H1 (cell line): ENCODE results near the gene FICD. TPM values are rescaled to one million over a fixed set of nuclear protein-coding genes. Genes with fewer than 3 reads are reported as not detected.

Experiments used
- BCL11A ChIP-seq, 2 experiments: IDR thresholded peaks; one replicate each; pipeline ENCODE4 v1.6.1; 2011; ENCODE audit warnings: low read depth in 2 of 2, low read length in 2 of 2, mild to moderate bottlenecking in 2 of 2
- CHD1 ChIP-seq: IDR thresholded peaks from 2 replicates; pipeline ENCODE4 v1.6.1; 2012; ENCODE audit warnings: low read depth, low read length, improper control_type of control experiment
- MAX ChIP-seq: IDR thresholded peaks from 2 replicates; pipeline ENCODE4 v1.6.1; 2012; ENCODE audit warnings: inconsistent platforms
- NRF1 ChIP-seq: IDR thresholded peaks from 2 replicates; pipeline ENCODE4 v1.6.1; 2011; ENCODE audit warnings: mild to moderate bottlenecking, low read depth, low read length, improper control_type of control experiment
- POLR2A ChIP-seq, 2 experiments: IDR thresholded peaks; 1 replicate in 1 of 2; 2 replicates in 1 of 2; pipeline ENCODE4 v1.6.1; 2011; ENCODE audit warnings: low read depth in 2 of 2, low read length in 2 of 2, mild to moderate bottlenecking in 2 of 2; ENCODE audit errors: control extremely low read depth in 1 of 2
- RXRA ChIP-seq: IDR thresholded peaks from 2 replicates; pipeline ENCODE4 v1.6.1; 2011; ENCODE audit warnings: low read depth, mild to moderate bottlenecking, low read length, moderate library complexity; ENCODE audit not compliant: insufficient read depth
- SRF ChIP-seq: IDR thresholded peaks from 2 replicates; pipeline ENCODE4 v1.6.1; 2011; ENCODE audit warnings: mild to moderate bottlenecking, low read depth, low read length, moderate library complexity
- SUZ12 ChIP-seq: fragments of 200-600 bp; sonication (generic); IDR thresholded peaks from 2 replicates; pipeline ENCODE4 v1.6.1; 2012; ENCODE audit warnings: mild to moderate bottlenecking, inconsistent platforms, low read length, moderate library complexity, mixed read lengths
- TCF12 ChIP-seq: IDR thresholded peaks from 2 replicates; pipeline ENCODE4 v1.6.1; 2011; ENCODE audit warnings: low read depth, mild to moderate bottlenecking, low read length
- polyA plus RNA-seq, 7 experiments: library from polyadenylated mRNA; depleted of rRNA in 3 of 7; stranded (reverse) in 5 of 7; unstranded in 2 of 7; fragments of >200 nt in 5 of 7; fragments of 200-250 nt in 2 of 7; gene quantifications; 1 replicate in 5 of 7; 2 replicates in 1 of 7; 4 replicates in 1 of 7; pipeline versions ENCODE4 v1.2.1 to v1.2.3, GENCODE V29; 2011 to 2013; ENCODE audit warnings: missing spikeins in 2 of 7, mixed read lengths in 2 of 7
- total RNA-seq: library from RNA; stranded (reverse); fragmentation: NEBNext Ultra II Directional; extraction: Animal tissue kit (Norgen Biotek cat#: 25700); gene quantifications from 2 replicates; pipeline ENCODE4 v1.2.1, GENCODE V29; 2021

The FICD gene
- total and polyA plus RNA-seq, 2 of the 8 experiments (the other 6 are each of a cell fraction or from before 2014, with no cell fraction given), result 2.2 to 6.0 TPM

GRCh38 chr12:108517288-108518100 lies 2.4 kb downstream of the FICD start (continued):
- TF ChIP-seq TCF12 (no peak), MAX (no peak), CHD1 (no peak), RXRA (no peak), POLR2A (IDR thresholded peaks at IDR 0.05; ENCODE audit: control extremely low read depth in 1 of 2, low read depth in 2 of 2, low read length in 2 of 2) (no peak), BCL11A (IDR thresholded peaks at IDR 0.05; ENCODE audit: low read depth in 2 of 2, low read length in 2 of 2) (no peak), SRF (no peak), NRF1 (no peak), SUZ12 (no peak)
